GM13977 (cell line): ENCODE results near the gene ARPP21.

Experiments
- DNase-seq: peaks from one replicate; pipeline ENCODE4 v3.0.0; 2012; ENCODE audit warnings: low spot score
- CTCF ChIP-seq: IDR thresholded peaks from 2 replicates; pipeline ENCODE4 v1.5.1; 2012; ENCODE audit warnings: mild to moderate bottlenecking, control low read depth; ENCODE audit not compliant: insufficient read depth; ENCODE audit errors: extremely low read depth, missing control alignments
- in situ Hi-C: fragments of 300-500 bp; cut with MboI; formaldehyde crosslinking; loops from one replicate; pipeline ENCODE4 v1.12.0; 2022; ENCODE audit warnings: low sequenced_read_pairs, low pct_unique_long_range_greater_than_20kb, mixed read lengths, inconsistent platforms; ENCODE audit not compliant: unreplicated experiment

Gene ARPP21

GRCh38 chr3:35679409-35680080, 40.2 kb downstream of the ARPP21 start:
- no peak for DNase-seq
- in situ Hi-C loops, result no loop called here
- no peak for TF ChIP-seq CTCF

GRCh38 chr3:35680866-35681650, 41.7 kb downstream of the ARPP21 start:
- no peak for TF ChIP-seq CTCF
- in situ Hi-C loops, result no loop called here
- DNase-seq, result no peak

GRCh38 chr3:35685153-35685552, 45.8 kb downstream of the ARPP21 start:
- no peak for DNase-seq
- TF ChIP-seq CTCF, result no peak
- in situ Hi-C loops, result no loop called here

- in situ Hi-C loops, result no loop called here
- TF ChIP-seq CTCF, result no peak
- DNase-seq, result no peak
These were observed 49.5 kb downstream of the ARPP21 start for GRCh38 chr3:35688826-35689225.

- DNase-seq, result no peak
- TF ChIP-seq CTCF, result no peak
- in situ Hi-C loops, result no loop called here
These were observed 50.9 kb downstream of the ARPP21 start for GRCh38 chr3:35690271-35690670.

GRCh38 chr3:35705904-35706303, 66.6 kb downstream of the ARPP21 start:
- no peak for DNase-seq
- TF ChIP-seq CTCF, result no peak
- in situ Hi-C loops, result no loop called here
